RKO (cell line): ENCODE results near the gene LHX5.
"Not testable (repeated sequence)": the region's sequence is repeated elsewhere in the genome, so short reads cannot be mapped to it uniquely, and the experiment has no call there.

Experiments
- DNase-seq: peaks from one replicate; pipeline ENCODE4 v3.0.0-alpha.2; 2016; ENCODE audit warnings: low spot score

LHX5 gene

DNA sequence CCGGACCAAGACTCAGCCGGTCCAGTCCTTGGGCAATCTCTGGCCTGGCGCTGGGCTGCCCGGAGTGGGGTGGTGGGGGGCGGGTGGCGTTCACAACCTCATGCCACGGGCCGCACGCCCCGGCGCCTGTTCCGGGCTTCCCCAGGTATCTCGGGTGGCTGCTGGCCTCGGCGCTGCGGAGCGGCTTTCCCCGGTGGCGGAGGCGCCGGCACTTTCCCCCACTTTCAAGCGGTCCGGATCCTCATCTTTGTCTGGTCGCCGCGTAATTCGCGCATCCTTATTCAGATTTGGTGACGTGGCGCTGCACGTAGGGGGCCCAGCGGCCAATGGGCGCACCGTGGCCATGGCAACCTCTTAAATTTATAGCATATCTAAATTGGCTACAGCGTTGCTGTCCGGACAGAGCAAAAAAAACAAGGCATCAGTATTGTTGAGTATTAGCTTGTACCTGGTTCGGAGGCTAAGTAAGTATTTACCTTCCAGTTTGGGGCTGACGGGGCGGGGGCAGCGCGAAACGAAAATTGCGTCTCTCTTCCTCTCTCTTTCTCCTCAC, at the start of gene LHX5:
LHX5 (minus strand) TSS at position 253 of the 553 bp plus-strand sequence. CDS start 373 bp downstream, outside the sequence.
- no peak for DNase-seq

DNA sequence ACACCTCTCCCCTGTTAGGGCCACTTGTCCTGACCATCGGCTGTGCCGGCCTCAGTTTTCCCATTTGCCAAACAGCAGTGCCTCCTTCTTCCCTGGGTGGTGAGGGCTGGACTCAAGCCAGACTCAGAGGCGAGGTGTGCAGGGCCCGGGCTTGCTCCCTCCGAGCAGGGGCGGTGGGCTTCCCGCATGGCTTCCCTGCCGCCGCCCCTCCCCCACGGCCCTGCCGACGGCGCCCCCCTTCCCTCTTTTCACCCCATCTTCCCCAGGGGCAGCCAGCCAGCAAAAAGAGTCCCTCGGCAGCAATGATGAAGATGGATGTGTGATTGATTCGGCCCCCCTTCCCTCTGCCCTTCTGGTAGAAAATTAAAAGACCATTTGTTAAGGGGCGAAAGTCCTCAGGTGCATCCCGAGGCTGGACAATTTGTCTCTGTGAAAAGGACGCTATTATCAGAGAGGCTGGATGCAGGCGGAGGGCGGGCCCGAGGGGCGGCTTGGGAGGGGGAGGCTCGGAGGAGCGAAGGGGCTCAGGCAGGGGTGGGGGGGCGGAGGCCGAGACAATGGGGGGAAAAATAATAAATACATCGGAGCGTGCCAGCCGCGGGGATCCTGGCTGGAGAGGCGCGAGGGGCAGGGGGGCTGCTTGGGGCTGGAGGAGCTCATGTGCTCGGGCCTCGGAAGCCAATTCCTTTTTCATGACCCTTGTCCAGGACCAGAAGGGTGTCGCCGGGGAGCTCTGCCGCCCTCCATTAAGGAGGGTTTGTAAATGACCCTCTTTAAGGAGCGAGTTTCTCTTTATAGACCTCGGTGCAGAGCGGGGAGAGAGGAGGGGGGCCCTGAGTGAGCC, 48.0 kb upstream of the LHX5 start:
- no peak for DNase-seq

DNA sequence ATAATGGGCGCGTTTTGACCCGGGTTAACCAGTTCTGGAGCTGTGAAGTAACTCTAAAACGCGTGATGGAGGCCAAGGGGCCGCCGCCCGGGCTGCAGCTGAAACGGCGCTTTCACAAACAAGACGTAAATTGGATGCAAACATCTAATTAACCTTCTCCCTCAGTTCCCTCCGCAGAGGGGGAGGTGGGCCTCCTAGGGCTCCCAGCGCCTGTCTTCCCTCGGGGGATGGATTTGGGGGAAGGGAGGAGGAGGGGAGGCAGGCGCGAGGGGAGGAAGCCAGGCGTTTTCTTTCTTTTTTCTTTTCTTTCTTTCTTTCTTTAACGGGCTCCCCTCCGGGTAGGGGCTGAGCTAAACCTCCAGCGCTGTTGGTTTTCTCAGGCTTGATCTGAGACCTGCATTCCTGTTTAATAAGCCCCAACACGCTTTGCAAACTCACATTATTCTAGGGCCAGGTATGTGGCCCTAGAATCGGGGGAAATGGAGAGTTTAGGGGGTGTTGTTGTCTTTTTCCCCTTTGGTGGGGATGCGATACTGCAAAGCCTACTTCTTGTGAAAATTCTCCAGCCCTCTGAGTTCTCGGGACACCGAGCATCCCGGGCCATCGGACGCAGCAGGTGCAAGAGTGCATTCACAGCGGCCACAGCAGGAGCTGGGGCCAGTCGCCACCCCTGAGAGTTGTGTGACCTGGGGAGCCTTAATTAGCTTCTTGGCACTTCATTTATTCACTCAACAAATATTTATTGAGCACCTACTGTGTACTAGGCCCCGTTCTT, 43.6 kb upstream of the LHX5 start:
- no peak for DNase-seq

DNA sequence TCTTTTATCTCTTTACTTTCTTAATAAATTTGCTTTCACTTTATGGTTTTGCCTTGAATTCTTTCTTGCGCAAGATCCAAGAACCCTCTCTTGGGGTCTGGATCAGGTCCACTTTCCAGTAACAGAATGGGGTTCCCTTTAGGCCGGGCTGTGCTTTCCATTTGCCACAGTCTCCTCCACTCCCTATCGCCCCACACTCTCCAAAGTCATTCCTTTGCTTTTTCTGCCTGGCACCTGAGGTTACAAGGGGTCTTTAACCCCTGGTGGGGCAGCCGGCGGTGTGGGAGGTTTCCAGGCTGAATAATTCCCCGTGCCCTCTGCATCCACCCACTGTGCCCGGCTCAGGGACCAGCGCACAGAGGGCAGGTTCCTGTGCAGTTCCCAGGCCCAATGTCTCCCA, 42.9 kb upstream of the LHX5 start:
- no peak for DNase-seq

DNA sequence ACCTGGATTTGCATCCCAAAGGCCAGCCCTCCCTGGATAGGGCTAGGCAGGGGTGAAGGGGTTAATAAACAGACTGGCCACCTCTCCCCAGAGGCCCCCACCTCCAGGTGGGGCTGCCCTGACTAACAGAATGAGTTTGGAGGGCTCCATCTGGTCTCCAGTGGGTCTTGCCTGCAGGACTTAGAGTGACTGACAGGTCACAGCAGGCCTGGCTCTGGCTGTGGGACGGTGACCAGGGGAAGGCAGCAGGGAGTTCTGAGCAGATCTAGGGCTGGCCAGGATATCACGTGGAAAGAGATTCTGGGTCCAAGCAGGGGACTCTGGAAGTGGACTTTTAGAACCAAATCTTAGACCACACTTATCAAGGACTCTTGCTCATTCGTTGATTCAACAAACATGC, 40.9 kb upstream of the LHX5 start:
- DNase-seq = no peak

DNA sequence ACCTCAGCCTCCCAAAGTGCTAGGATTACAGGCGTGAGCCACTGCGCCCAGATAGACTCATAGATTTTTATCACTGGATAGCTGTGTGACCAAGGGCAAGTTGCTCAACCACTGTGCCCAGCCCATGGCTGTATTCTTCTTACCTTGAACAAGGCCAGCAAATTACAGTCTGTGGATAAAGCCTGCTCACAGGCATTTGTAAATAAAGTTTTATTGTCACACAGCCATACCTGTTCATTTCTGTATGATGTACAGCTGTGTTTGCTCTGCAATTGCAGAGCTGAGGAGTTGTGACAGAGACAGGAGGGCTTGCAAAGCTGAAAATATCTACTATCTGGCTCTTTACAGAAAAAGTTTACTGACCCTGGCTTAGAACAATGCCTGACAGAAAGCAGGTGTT, 35.2 kb upstream of the LHX5 start:
- DNase-seq = no peak

DNA sequence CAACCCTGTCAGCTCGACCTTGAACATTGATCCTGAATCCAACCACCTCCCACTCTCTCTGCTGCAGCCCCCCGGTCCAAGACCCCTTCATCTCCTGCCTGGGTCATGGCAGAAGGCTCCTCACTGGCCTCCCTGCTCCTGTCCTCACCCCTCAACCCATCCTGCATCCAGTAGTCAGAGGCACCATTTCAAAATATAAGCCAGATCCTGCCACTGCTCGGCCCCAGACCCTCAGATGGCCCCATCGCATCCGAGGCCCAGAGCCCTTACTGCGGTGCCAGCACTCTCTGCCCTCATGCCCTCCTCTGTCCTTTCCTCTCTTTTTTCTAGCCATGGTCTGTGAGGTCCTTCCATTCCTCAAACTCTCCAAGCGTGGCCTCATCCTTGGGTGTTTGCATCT, 34.3 kb upstream of the LHX5 start:
- no peak for DNase-seq

DNA sequence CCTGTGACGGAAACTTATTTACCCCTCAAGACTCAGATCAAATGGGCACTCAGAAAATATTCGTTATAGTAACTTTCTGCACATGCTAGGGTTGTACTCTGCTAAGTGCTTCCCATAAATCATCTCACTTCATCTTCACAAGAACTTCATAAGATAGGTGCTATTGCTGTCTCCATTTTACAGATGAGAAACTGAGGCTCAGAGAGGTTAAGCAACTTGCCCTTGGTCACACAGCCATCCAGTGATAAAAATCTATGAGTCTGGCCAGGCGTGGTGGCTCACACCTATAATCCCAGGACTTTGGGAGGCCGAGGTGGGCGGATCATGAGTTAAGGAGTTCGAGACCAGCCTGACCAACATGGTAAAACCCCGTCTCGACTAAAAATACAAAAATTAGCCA, 33.2 kb upstream of the LHX5 start:
- no peak for DNase-seq

DNA sequence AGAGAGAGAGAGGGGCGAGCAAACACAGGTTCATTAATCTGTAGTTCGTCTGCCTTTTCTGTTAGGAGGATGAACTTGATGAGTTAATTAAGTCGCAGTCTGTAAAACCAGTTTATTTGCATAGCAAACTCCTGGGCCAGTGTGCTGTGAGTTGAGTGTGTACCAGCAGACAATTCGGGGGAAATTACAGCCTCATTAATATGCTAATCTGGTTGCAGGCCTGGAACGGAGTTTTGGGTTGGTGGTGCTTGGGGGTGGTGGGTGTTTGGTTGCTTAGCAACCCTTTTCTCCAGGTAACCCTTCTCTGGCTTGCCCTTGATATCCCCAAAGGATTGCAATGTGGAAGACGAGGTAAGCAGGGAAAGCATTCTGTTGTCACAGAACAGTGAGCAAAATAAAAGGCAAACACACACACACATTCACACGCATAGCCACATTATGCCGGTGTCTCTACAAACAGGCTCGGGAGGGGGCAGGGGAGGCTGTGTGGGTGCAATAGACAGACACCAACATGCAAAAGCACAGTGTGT, 29.2 kb upstream of the LHX5 start:
- no peak for DNase-seq

DNA sequence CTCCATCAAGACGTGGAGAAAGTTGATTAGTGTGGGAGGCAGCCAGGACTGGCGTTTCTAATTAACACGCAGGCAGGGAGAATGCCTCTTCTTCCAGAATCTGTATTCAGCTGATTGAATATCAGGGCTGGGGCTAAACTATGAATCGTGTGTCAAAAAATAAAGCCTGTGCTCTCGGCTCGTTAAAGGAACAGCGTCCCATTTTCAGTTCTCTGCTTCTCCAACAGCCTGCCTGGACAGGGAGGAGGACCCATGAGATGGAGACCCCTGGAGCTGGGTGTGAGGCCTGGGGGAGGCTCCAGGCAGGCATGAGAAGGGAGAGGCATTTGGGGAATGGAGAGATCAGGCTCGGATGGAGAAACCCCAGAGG, 28.6 kb upstream of the LHX5 start:
- no peak for DNase-seq

DNA sequence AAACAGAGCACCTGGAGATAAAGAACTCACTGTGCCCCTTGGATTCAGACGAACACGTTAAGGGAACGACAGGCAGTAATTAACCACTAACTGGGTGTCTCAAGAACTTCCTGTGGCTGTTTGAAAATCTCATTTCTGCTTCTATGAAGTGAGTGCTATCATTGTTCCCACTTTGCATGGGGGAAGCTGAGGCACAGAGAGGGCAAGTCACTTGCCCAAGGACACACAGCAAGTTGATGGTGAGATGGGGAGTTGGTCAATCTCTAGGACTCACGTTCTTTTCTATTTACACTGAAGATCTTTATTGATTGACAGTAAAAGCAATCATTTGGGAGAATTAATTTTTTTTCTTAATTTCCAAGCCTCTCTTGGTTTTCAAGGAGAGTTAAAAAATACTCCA, 26.8 kb upstream of the LHX5 start:
- no peak for DNase-seq

DNA sequence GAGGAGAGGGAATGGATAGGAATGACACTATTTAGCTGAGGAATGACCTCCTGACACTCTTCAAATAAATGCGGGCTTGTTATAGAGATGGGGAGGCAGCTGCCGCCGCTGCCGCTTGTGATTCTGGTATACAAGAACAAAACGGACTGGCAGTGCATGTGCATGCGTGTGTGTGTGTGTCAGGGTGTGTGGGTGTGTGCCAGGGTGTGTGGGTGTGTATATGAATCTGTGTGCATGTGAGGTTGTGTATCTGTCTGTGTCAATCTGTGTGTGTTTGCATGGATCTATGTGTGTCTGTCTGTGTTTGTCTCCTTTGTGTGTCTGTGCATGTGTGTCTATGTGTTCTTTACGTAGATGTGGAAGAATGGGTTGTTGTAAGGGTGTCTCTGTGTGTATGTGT, 26.0 kb upstream of the LHX5 start:
- no peak for DNase-seq

DNA sequence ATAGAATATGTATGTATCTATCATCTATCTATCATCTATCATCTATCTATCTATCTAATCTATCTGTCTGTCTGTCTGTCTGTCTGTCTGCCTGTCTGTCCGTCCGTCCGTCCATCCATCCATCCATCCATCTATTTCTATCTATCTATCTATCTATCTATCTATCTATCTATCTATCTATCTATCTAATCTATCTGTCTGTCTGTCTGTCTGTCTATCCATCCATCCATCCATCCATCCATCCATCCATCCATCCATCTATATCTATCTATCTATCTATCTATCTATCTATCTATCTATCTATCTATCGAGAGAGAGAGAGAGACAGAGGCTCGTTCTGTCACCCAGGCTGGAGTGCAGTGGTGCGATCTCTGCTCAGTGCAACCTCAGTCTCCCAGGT, 24.3 kb upstream of the LHX5 start:
- not testable (repeated sequence) for DNase-seq

DNA sequence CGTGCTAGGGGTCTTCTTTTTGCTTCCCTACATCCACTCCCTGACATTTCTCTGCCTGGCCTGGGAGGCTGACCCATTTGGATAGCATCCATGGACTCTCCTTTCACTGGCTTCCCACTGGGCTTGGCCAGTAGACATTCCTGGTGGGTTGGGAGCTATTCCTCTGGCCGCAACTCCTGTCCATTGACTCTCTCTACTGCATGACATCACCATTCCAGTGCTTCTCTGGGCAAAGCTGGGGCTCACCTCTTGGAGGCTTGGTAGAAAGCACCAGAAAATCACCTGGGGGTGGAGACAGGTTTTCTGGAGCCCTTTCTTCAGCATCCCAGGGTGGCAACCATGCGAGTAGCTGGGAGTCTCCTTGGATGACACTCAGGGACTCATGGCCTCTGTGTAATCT, 16.7 kb upstream of the LHX5 start:
- DNase-seq = no peak

DNA sequence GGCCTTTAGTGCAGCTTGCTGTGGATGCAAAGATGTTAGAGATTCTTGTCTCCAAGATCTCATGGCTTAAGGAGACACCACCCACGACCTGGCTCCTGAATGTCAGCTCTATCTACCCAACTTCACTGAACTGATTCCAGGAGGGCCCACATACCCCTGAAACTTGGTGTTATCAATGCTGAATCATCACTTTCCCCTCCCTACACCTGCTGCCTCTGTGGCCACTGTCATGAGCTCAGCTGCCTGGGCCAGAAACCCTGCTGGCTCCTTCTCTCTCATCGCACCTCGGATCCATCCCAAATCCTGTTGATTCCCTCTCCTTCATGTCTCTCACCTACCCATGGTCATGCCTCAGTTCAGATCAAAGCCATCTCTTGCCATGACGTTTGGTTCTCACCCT, 15.1 kb upstream of the LHX5 start:
- DNase-seq = no peak

DNA sequence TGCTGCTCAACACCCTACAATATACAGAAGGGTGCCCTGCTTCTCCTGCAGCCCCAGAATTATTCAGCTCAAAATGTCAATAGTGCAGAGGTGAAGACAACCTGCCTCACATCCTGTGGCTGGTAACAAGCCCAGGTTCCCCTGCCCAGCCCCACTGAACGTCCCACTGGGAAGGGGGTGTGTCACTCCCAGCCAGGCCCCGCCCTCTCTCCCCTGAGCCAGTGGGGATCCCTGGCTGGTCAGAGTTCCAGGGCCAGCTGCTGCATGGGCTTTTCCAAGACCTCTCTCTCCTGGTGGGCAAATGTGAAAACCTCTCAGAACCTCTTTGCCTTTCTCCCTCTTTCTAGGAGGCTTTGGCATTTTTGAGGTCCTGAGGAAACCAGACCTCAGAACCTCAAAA, 13.7 kb upstream of the LHX5 start:
- no peak for DNase-seq

DNA sequence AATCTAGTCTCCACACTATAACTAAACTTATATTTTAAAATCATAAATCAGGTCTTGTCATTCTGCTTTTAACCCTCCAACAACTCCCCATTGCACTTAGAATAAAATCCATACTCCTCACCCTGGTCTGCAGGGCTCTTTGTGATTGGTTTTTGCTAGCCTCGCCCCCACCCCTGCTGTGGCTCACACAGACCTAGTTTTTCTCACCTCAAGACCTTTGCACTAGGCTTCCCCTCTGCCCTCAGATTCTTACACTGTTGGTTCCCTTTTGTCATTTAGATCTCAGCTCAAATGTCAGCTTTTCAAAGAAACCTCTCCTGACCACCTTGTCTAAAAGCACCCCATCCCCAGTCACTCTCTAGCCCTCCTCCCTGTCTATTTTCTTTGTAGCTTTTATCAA, 10.7 kb upstream of the LHX5 start:
- no peak for DNase-seq

DNA sequence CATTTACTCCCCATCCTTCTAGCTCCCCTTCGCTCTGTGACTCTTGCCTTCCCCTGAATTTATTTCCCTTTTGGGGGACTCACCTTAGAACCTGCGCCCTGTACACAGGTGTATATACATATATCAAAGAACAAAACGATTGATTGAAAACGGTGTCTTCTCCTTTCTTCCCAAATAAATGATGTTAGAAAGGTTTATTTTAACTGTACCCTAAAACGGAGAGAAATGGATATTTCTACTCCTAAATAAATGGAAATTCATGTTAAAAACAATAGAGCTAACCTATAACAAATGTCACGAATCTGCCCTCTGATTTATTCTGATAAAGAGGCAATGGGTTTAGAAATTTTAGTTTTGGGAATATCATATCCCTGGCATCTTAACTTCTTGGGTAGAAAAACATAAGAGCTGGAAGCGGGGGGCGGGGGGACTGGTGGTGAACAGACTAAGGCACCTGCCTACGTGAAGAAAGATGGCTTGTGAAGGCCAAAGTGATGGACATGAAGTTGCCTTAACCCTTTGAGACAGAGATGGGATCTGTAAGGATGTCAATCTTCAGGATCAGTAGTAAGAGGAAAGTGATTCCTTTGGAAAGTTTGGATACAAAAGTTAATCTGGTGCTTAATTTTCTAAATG, 8.8 kb upstream of the LHX5 start:
- no peak for DNase-seq

DNA sequence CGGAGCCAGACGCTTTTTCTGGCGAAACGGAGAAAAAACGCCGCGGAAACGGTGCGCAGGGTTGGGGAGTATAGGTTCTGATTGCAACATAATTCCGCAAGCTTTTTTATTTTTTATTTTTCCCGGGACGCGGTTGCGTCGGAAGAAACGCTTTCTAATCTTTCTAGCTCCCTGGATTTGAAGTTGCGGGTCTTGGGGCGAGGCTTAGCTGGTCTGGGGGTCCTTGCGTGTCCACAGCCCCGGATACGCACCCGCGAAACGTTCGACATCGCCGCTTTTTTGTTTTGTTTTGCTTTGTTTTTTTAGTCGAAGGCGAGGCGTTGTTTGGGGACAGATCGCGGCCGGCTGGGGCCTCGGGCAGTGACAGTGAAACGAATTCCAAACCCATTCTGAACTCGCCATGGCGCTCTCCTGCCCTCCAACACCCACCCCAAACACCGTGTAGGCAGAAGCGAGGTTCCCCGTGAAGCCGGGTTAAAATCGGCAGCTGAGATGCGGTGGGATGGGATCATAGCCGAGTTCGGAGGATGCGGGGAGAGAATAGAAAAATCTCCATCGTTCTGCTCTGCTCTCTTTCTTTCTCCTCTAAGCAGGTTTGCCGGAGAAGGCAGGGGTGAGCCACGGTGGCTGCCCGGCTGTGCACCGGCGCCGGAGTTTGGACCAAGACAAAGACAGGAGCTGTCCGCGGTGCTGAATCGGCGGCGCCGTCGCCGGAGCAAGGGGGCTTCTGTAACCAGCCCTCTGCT, 8.1 kb upstream of the LHX5 start:
- DNase-seq = no peak

DNA sequence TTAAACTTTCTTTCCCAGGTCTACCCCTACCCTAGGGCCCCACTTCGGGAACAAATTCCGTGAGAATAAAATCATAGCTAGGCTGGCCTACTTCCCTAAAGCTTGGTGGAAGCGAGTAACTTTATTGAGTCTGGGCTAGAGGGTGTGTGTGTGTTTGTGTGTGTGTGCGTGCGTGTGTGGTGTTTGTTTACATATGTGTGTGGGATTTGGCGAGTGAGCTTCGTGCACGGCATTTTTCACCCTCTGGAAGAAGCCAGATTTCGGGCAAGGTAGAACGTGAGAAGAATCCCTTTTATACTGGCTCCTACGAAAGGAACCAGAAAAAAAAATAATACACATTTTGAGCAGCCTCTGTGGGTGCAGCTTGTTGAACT, 7.5 kb upstream of the LHX5 start:
- DNase-seq = no peak

DNA sequence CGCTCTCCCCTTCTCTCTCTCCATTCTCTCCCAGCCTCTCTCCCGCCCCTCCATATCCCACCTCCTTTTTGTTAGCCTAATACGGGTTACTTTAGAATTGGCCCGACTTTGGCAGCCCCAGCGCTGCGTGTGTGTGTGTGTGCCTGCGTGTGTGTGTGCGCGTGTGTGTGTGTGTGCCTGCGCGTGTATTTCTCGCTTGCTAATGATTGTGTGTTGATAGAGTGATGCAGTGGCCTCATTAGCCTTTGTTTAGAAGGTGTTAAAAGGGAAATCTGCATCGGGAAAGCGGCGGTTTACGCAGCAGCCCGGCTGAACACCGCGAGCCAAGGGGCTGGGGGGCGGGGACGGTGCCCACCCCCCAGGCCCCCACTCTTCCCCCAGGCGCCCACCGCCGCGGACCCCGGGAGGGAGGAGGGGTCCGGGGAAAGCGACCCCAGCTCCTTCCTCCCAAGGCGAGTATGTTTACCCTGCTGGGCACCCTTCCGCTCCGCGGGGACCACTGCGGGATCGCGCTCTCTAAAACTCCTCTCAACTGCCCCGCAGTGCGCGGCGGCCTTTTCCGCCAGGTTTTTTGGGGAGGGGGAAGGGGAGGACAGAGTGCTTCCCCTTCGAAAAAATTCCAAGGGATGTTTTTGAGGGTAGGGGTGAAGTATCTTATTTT, 6.8 kb upstream of the LHX5 start:
- no peak for DNase-seq
